Measurements from ENCODE around the gene CLCN6.

Gene CLCN6

DNA sequence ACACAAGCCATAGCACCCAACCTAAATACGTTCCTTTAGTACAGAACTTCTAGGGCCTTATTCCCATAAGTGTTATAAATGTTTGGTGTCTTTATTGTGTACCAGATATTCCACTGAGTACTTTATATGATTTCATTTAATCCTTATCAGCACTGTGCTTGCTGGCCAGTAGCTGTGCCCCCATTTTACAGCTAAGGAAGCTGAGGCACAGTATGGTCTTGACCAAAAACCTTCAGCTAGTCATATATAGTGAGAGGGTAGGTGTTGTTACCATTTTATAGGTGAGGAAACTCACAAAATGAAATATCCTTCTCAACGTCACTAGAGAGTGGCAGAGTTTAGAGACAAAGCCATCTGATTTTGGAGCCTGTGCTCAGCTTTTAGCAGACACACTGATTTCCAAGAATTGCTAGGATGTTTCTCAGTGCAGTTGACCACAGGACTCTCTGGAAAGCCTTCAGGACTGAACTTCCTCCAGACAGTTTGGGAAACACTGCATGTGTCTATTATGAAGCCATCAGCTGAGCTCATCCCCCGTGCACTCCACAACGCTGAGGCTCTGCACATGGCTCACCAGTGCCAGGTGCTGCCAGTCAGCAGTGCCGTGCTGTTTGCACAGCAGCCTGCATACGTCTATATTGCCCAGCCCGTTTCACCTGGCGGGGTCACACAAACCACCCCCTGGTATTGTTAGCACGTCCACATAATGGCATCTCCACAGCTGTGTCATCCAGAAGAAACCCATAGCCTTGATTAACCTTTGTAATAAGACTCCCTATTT lies 26.1 kb downstream of the CLCN6 start:
- DNase-seq = no peak

DNA sequence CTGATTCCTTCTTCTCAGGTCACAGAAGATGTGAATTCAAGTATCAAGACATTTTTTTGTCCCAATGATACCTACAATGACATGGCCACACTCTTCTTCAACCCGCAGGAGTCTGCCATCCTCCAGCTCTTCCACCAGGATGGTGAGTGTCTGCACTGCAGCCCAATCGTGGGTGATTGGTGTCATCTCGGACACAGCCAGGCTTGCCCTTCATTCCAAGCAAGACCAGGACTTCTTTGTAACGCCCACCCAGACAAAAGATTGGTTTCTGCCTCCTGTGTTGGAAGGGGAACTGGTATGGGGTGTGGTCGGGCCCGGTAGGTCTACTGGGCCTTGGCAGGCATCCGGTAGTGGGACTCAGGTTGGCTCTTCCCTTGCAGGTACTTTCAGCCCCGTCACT lies 27.5 kb downstream of the CLCN6 start:
- DNase-seq = no peak

DNA sequence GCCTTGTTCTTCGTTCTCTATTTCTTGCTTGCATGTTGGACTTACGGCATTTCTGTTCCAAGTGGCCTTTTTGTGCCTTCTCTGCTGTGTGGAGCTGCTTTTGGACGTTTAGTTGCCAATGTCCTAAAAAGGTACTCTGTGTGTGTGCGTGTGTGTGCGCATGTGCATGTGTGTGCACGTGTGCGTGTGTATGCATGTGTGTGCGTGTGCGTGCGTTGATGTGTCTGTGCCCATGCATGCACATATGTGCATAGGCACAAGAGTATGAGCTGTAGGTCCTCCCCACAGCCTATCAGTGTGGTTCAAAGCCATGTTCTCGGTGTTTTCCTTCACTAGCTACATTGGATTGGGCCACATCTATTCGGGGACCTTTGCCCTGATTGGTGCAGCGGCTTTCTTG lies 27.9 kb downstream of the CLCN6 start:
- no peak for DNase-seq

DNA sequence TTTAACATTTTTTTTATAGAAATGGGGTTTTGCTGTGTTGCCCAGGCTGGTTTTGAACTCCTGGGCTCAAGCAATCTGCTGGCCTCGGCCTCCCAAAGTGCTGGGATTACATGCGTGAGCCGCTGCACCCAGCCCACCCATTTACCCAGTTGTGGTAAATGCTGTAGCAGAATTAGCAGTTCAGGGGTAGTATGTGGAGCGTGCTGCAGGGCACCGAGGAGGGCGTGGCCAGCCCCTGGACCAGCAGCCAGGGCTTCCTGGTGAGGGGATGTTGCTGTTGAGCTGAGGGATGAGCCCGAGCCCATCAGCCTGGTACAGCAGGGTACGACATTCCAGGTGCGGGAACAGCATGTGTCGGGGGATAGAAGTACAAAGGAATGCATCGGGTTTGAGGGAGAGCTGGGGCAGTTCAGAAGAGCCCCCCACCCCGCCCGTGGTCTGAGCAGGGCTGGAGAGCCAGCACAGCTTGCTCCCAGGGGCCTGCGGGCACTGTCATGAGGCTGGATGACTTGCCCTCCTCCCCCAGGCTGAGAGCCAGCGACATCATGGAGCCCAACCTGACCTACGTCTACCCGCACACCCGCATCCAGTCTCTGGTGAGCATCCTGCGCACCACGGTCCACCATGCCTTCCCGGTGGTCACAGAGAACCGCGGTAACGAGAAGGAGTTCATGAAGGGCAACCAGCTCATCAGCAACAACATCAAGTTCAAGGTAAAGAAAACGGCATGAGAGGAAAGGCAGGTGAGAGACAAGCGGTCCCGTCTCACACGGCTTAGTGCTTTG lies 29.6 kb downstream of the CLCN6 start:
- no peak for DNase-seq

DNA sequence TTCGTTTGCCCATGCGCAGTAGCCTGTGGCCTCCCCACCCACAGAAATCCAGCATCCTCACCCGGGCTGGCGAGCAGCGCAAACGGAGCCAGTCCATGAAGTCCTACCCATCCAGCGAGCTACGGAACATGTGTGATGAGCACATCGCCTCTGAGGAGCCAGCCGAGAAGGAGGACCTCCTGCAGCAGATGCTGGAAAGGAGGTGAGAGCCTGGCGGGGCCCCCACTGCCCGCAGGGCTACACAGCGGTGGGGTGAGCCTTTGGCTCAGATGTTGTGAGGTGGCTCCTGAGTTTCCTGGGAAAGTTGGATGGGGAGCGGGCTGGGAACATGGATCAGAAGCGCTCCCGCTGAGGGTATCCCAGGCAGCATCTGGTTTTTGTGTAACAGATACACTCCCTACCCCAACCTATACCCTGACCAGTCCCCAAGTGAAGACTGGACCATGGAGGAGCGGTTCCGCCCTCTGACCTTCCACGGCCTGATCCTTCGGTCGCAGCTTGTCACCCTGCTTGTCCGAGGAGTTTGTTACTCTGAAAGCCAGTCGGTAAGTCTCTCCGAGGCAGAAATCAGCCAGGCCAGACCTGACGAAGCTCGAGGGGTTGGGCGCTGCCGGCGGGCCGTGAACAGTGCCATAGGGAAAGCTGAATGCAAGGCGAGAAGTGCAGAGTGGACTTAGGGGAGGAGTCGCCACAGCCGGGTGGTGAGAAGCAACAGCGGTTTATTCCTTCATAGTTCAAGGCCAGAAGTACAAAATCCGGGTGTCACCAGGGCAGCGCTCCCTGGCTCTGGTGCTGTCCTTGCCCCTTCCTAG lies 31.2 kb downstream of the CLCN6 start:
- DNase-seq = no peak

DNA sequence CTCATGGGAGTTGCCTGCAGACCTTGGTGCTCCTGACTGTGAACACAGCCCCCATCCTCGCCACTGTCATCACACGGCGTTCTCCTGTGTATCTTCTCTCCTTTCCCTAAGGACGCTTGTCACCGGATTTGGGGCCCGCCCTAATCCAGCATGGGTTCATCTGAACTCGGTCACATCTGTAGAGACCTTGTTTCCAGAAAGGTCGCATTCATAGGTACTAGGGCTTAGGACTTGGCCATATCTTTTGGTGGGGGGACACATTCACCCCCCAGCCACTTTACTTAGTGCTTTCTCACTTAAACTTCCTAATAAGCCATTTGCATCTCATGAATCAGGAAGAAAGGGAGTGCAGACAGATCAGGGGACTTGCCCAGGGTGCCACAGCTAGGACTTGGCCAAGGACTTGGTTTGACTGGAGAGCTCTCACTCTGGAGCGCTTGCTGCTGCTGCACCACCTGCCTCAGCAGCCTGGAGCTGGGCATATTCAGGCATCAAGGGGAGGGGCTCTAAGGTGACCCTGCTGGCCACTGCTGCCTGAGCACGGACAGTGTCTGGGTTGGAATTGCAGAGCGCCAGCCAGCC lies 31.9 kb downstream of the CLCN6 start:
- DNase-seq = no peak

DNA sequence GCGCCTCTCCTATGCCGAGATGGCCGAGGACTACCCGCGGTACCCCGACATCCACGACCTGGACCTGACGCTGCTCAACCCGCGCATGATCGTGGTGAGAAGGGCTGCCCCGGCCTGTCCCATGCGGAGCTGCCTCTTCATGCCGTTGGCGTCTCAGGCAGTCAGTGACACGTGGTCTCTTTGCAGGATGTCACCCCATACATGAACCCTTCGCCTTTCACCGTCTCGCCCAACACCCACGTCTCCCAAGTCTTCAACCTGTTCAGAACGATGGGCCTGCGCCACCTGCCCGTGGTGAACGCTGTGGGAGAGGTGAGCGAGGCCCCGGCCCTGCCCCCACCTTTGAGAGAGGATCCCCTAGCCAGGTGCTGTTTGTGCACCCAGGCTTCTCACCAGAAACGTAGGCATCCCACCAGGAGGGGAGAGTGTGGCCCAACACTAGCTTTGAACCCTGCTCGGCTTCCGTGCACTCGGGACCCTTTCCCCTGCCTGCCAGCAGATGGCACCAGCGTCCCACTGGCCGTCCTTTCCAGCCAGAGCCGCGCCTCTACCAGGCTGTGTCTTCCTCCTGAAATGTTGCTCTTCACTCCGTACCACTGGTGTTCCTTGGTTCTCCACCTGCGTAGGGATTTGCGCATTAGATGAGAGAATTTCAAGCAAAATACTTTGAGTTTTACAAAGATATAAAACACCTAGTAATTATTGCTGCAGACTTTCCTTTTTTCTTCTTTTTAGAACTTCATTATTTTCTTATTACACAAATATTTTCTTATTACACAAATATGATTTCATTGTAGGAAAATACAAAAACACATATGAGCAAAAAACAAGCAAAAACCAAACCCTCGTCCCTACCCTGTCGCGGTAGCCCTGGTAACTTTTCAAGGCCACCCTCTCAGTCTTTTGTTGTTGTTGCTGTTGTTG lies 32.6 kb downstream of the CLCN6 start:
- DNase-seq = peak; percentile 77

DNA sequence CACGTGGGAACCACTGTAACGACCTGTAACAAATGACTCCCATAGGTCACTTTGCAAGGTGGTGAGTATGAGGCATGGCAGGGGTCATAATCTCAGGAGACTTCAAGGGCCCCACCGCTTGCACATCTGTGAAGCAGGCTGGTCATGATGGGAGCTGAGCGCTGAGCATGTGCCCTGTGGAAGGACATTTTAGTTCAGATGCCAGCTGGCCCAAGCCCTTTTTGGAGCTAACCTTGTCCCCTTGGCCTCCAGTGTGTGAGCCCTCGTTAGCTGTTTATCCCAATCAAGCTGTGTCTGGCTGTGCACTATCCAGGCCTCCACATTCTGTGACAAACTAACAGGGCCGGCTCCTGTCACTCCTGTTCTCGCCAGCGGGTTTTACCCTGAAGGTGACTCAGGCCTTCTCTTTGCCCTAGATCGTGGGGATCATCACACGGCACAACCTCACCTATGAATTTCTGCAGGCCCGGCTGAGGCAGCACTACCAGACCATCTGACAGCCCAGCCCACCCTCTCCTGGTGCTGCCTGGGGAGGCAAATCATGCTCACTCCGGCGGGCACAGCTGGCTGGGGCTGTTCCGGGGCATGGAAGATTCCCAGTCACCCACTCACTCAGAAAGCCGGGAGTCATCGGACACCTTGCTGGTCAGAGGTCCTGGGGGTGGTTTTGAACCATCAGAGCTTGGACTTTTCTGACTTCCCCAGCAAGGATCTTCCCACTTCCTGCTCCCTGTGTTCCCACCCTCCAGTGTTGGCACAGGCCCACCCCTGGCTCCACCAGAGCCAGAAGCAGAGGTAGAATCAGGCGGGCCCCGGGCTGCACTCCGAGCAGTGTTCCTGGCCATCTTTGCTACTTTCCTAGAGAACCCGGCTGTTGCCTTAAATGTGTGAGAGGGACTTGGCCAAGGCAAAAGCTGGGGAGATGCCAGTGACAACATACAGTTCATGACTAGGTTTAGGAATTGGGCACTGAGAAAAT lies 34.0 kb downstream of the CLCN6 start:
- no peak for DNase-seq

DNA sequence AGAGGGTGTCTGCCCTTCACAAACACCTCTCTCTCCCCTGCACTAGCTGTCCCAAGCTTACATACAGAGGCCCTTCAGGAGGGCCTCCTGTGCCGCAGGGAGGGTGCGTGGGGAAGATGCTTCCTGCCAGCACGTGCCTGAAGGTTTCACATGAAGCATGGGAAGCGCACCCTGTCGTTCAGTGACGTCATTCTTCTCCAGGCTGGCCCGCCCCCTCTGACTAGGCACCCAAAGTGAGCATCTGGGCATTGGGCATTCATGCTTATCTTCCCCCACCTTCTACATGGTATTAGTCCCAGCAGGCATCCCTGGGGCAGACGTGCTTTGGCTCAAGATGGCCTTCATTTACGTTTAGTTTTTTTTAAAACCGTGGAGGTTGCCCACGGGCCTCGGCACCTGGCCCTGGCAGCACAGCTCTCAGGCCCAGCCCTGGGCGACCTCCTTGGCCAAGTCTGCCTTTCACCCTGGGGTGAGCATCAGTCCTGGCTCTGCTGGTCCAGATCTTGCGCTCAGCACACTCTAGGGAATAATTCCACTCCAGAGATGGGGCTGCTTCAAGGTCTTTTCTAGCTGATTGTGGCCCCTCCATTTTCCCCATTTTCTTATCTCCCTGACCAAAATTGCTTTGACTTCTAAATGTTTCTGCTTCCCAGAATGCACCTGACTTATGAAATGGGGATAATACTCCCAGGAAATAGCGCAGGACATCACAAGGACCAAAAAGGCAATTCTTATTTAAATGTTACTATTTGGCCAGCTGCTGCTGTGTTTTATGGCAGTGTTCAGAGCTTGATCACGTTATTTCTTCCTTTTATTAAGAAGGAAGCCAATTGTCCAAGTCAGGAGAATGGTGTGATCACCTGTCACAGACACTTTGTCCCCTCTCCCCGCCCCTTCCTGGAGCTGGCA lies 35.5 kb downstream of the CLCN6 start:
- DNase-seq = no peak

DNA sequence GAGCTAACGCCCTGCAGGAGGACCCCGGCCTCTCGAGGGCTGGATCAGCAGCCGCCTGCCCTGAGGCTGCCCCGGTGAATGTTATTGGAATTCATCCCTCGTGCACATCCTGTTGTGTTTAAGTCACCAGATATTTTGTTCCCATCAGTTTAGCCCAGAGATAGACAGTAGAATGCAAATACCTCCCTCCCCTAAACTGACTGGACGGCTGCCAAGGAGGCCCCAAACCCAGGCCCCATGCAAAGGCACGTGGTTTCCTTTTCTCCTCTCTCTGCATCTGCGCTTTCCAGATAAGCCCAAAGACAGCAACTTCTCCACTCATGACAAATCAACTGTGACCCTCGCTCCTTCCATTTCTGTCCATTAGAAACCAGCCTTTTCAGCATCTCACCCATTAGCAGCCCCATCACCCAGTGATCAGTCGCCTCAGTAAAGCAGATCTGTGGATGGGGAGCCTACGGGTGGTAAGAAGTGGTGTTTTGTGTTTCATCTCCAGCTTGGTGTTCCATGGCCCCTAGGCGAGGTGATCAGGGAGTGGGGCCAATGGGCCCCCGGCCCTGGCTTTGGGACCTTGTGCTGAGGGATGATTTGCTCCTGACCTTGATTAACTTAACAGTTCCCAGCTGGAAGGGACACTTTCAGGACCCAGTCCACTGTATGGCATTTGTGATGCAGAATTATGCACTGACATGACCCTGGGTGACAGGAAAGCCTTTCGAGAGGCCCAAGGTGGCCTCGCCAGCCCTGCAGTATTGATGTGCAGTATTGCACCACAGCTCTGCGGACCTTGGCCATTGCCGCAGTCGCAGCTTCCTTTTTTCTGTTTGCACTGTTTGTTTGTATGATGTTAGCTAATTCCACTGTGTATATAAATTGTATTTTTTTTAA lies 36.4 kb downstream of the CLCN6 start:
- DNase-seq = no peak

DNA sequence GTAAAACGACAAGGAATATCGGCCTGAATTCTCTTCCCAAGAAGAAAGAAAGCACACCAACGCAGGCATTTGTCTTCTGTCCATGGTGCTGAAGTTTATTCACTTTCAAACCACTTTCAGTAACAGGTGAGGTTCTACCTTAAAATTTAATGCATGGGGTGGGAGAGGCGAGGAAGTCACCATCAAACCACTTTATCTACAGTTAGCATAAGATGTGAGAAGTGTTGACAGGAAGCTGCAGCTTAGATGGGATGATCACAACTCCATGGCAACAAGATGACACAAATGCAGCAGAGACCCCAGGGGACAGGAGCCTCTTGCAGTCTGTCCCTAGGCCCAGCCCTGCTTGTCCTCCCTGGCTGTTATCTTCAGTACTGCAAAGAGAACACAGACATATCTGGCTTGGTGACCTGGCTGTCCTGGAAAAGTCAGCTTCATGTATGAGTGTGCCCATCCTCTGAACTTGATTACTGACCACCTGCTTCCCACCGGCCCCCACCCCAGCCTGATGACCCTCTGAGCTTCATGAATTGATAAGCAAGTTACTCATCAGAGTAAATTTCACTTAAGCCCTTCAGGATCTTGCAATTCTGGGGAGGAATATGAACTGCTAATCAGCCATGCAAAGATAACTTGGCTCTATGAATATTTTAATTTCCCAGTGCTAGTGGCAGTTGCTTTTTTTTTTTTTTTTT lies 39.8 kb downstream of the CLCN6 start:
- no peak for DNase-seq

DNA sequence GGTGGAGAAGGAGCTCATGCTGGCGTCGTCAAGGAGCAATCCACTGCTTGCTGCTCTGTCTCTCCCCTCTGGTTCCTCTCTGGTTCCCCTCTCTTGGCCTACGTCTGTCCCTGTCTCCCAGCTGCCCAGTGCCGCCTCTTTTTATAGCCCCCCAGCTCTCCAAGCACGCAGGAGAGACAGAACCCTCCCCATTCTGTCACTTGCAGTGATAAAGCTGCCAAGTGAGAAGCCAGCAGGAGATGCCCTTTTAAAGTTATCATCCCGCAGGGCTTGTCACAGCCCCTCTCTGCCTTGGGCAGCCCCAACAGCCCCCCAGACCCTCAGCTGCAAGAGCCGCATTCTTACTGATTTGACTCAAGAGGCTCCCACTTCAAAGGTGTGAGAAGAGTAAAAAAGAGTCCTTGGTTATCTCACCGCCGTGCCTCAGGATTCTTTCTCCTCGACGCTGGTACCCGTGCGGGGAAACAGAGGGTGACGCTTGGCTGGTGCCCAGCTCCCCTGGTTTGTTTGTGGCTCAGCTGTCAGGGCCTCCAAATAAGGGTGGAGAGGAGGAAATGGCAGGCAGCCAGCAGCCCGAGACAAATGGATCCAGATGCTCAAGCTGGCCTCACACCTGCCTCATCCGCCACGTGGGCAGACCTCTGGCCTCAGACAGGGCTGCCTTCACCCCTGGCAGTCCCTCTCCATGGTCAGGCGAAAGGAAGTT lies 41.8 kb downstream of the CLCN6 start, which contains the start of gene NPPA:
Gene NPPA (minus strand): TSS at position 117 of the 706 bp plus-strand sequence. CDS start 99 bp downstream, at position 18.
- no peak for DNase-seq

DNA sequence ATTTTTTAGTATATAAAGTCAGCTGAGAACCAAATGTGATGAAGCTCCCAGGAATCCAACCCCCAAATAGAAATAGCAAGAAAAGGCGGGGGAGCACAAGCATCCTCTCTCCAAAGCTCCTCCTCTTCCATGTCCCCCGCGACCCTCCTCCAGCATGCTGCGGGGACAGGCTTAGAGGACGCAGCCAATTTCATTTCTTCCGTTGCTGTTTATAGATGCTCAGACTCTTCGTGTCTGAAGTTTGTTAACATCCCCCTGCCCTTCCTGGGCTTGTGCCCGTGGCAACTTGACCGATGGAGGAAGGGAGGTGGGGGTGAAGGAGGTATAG lies 42.3 kb downstream of the CLCN6 start:
- DNase-seq = no peak

DNA sequence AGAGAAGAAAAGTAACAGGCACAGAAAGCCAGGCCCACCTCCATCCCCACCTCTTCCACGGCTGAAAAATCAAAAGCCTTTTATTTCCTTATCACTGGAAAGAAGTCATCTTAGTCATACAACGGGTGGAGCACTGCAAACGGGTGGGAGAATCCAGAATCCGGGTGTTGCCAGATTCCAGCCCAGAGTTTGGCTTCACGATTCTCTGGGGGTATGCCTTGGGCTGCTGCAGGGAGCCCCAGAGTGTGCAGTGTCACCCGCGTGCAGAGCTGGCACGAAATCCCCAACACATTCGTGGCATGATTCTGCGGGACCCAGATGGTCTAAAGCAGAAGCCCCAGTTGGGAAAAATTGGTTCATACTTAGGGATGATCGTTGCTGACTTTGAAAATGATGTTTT lies 44.2 kb downstream of the CLCN6 start:
- no peak for DNase-seq

DNA sequence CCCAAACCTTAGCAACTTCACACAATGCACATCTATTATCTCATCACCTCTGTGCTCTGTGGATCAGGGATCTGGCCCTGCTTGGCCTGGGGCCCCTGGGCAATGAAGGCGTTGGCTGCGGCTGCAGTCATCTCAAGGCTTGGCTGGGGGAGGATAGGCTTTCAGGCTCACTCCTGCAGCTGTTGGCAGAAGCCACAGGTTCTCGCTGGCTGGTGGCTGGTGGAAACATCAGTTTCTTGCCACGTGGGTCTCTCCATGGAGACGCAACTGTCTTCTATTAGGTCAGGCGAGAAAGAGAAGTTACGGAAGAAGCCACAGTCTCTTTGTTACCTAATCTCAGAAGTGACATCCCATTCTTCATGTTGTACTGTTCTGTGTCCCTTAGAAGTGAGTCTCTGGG lies 45.2 kb downstream of the CLCN6 start:
- no peak for DNase-seq

DNA sequence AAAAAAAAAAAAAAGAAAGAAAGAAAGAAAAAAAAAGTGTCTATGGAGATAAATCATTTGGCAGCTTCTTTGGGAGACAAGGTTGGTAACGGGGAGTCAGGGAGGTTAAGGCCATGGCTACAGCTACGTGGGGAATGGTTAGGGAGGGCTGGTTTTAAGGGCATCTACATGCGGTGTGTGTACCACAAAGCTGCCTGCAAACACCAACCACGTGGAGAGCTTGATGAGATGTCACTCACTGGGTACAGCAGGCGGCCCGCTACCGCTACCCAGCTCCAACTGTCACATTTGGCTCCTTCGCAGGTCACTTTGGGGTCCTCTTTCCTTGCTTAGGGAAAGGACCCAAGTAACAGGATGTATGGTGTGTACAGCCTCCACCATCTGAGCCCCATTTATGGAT lies 48.5 kb downstream of the CLCN6 start:
- no peak for DNase-seq

DNA sequence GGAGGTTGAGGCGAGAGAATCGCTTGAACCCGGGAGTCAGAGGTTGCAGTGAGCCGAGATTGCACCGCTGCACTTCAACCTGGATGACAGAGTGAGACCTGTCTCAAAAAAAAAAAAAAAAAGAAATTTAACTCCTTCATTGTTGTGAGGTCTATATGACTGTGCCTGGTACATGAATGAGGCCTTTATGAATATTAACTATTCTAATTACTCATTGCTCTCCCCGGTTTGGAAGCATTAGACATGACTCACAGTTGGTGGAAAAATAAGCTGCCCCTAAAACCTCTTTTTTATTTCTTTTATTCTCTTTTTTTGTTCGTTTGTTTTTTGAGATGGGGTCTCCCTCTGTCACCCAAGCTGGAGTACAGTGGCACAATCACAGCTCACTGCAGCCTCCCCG lies 49.4 kb downstream of the CLCN6 start:
- no peak for DNase-seq

Measured in stimulated activated CD4-positive, alpha-beta T cell treated with anti-CD3 and anti-CD28 coated beads, Interleukin-4, amount 100 ng/mL, for 1 hour (primary cell).